HCT116 (cell line): ENCODE measurements around the gene CD244. TPM values are rescaled to one million over a fixed set of nuclear protein-coding genes. Genes with fewer than 3 reads are reported as not detected.

Source experiments
- ATAC-seq: fragments of 200-7000 bp; cut with Tn5 transposase; 2 replicates; pipeline ENCODE4 v1.9.1; 2020; ENCODE audit warnings: mild to moderate bottlenecking, moderate library complexity
- BruUV-seq: library from RNA; stranded (reverse); fragments of 400-500 nt; replicated peaks from 2 replicates; lab custom pipeline; 2021; lab: Mats Ljungman, UMichigan
- CTCF ChIA-PET: fragments of 300-600 bp; sonication (Branson Sonifier 250); formaldehyde crosslinking; loops from one replicate; lab custom pipeline; 2021; ENCODE audit warnings: antibody characterized with exemption; lab: Charles Lee
- POLR2A ChIA-PET: fragments of 300-600, 350-600 bp; sonication (Branson Sonifier 250); formaldehyde crosslinking; loops from one replicate; lab custom pipeline; 2021; ENCODE audit warnings: antibody characterized with exemption; lab: Charles Lee
- RAD21 ChIA-PET, 2 experiments: fragments of 300-600 bp; sonication (Branson Sonifier 250); formaldehyde crosslinking; loops; one replicate each; lab custom pipeline; 2023; ENCODE audit warnings: low total read pairs in 2 of 2; ENCODE audit not compliant: uncharacterized antibody in 2 of 2, unreplicated experiment in 2 of 2, low non-redundant PET in 1 of 2; lab: Charles Lee
- DNase-seq: peaks from one replicate; pipeline ENCODE4 v3.0.0-alpha.2; 2010; ENCODE audit warnings: low read depth, low spot score
- H2AFZ ChIP-seq: fragments of 200-600 bp; shearing (Covaris generic), sonication (generic); 2 replicates; pipeline ENCODE4 v1.6.1; 2017; ENCODE audit warnings: low read depth, mixed run types, mixed read lengths, antibody characterized with exemption, low read length; ENCODE audit not compliant: poor library complexity, severe bottlenecking
- H3K27ac ChIP-seq: 2 replicates; pipeline ENCODE4 v1.5.1; 2012; ENCODE audit warnings: low read depth, low read length
- H3K27me3 ChIP-seq: fragments of 200-600 bp; sonication (generic); 2 replicates; pipeline ENCODE4 v1.6.1; 2016; ENCODE audit warnings: mixed run types, low read length, mixed read lengths; ENCODE audit not compliant: insufficient read depth
- H3K36me3 ChIP-seq, 2 experiments: fragments of 200-500 bp in 1 of 2; fragments of 200-600 bp in 1 of 2; sonication (Bioruptor generic) in 1 of 2; sonication (generic) in 1 of 2; 2 replicates each; pipeline versions ENCODE4 v1.5.1 to v1.6.1; 2014 to 2016; ENCODE audit warnings: low read length in 2 of 2, inconsistent platforms in 1 of 2, mixed read lengths in 1 of 2, mixed run types in 1 of 2; ENCODE audit not compliant: insufficient read depth in 2 of 2, control insufficient read depth in 1 of 2
- H3K4me1 ChIP-seq, 2 experiments: fragments of 200-600 bp in 1 of 2; sonication (generic) in 1 of 2; 2 replicates each; pipeline versions ENCODE4 v1.5.1 to v1.6.1; 2012 to 2017; ENCODE audit warnings: low read length in 2 of 2, inconsistent platforms in 1 of 2, mild to moderate bottlenecking in 1 of 2, mixed read lengths in 1 of 2, mixed run types in 1 of 2, moderate library complexity in 1 of 2; ENCODE audit not compliant: insufficient read depth in 2 of 2, control insufficient read depth in 1 of 2
- H3K4me2 ChIP-seq: fragments of 200-600 bp; sonication (generic); 2 replicates; pipeline ENCODE4 v1.6.1; 2017; ENCODE audit warnings: mixed run types, low read length, mixed read lengths
- H3K4me3 ChIP-seq, 2 experiments: fragments of 200-600 bp in 1 of 2; sonication (generic) in 1 of 2; replicated peaks in 1 of 2; 2 replicates each; pipeline ENCODE4 v1.5.1; 2011 to 2016; ENCODE audit warnings: low read length in 2 of 2, control low read depth in 1 of 2, low read depth in 1 of 2, mild to moderate bottlenecking in 1 of 2, mixed read lengths in 1 of 2, mixed run types in 1 of 2
- H3K79me2 ChIP-seq: fragments of 200-600 bp; sonication (generic); 2 replicates; pipeline ENCODE4 v1.6.1; 2017; ENCODE audit warnings: mild to moderate bottlenecking, mixed run types, low read length, moderate library complexity, mixed read lengths; ENCODE audit not compliant: insufficient read depth
- H3K9ac ChIP-seq: fragments of 200-600 bp; sonication (generic); 2 replicates; pipeline ENCODE4 v1.6.1; 2016; ENCODE audit warnings: low read length, mixed read lengths
- H3K9me2 ChIP-seq: fragments of 200-600 bp; sonication (generic), shearing (Covaris generic); 2 replicates; pipeline ENCODE4 v1.6.1; 2017; ENCODE audit warnings: mixed run types, mild to moderate bottlenecking, moderate library complexity; ENCODE audit not compliant: insufficient read depth
- H3K9me3 ChIP-seq, 2 experiments: fragments of 200-500 bp in 1 of 2; fragments of 200-600 bp in 1 of 2; sonication (Bioruptor generic) in 1 of 2; sonication (generic) in 1 of 2; 2 replicates each; pipeline ENCODE4 v1.6.1; 2014 to 2017; ENCODE audit warnings: low read length in 2 of 2, mixed read lengths in 2 of 2, inconsistent platforms in 1 of 2, low read depth in 1 of 2, mild to moderate bottlenecking in 1 of 2, mixed run types in 1 of 2, moderate library complexity in 1 of 2; ENCODE audit not compliant: control insufficient read depth in 1 of 2, insufficient read depth in 1 of 2
- H4K20me1 ChIP-seq: fragments of 200-600 bp; sonication (generic), shearing (Covaris generic); 2 replicates; pipeline ENCODE4 v1.6.1; 2017; ENCODE audit warnings: mixed run types, mild to moderate bottlenecking, moderate library complexity; ENCODE audit not compliant: insufficient read depth
- CBX3 ChIP-seq: IDR thresholded peaks from 2 replicates; pipeline ENCODE4 v1.6.1; 2012; ENCODE audit warnings: low read depth
- EGR1 ChIP-seq: IDR thresholded peaks from 2 replicates; pipeline ENCODE4 v1.6.1; 2012; ENCODE audit warnings: low read depth
- ELF1 ChIP-seq: IDR thresholded peaks from 2 replicates; pipeline ENCODE4 v1.6.1; 2012; ENCODE audit warnings: low read depth, borderline replicate concordance
- EZH2 ChIP-seq: fragments of 200-600 bp; sonication (generic); IDR thresholded peaks from 2 replicates; pipeline ENCODE4 v1.6.1; 2017; ENCODE audit warnings: antibody characterized with exemption, mixed run types
- EZH2phosphoT487 ChIP-seq: fragments of 200-600 bp; IDR thresholded peaks from 2 replicates; pipeline ENCODE4 v1.6.1; 2018; ENCODE audit warnings: antibody characterized with exemption, borderline replicate concordance
- FOSL1 ChIP-seq: IDR thresholded peaks from 2 replicates; pipeline ENCODE4 v1.6.1; 2012; ENCODE audit warnings: low read depth
- JUND ChIP-seq: IDR thresholded peaks from 2 replicates; pipeline ENCODE4 v1.6.1; 2012
- POLR2A ChIP-seq: IDR thresholded peaks from 2 replicates; pipeline ENCODE4 v1.7.0; 2011; ENCODE audit warnings: borderline replicate concordance; ENCODE audit not compliant: insufficient read depth, insufficient read length; ENCODE audit errors: extremely low read depth
- POLR2AphosphoS5 ChIP-seq: IDR thresholded peaks from 2 replicates; pipeline ENCODE4 v1.6.1; 2011; ENCODE audit warnings: mild to moderate bottlenecking, low read depth, low read length, moderate library complexity
- RAD21 ChIP-seq: IDR thresholded peaks from 2 replicates; pipeline ENCODE4 v1.6.1; 2012; ENCODE audit warnings: low read depth, mild to moderate bottlenecking
- SP1 ChIP-seq: IDR thresholded peaks from 2 replicates; pipeline ENCODE4 v1.6.1; 2012; ENCODE audit warnings: low read depth
- TCF7L2 ChIP-seq: IDR thresholded peaks from 2 replicates; pipeline ENCODE4 v1.7.0; 2011; ENCODE audit warnings: borderline replicate concordance, inconsistent platforms; ENCODE audit not compliant: insufficient read depth, insufficient read length; ENCODE audit errors: extremely low read depth
- YY1 ChIP-seq: IDR thresholded peaks from 2 replicates; pipeline ENCODE4 v1.6.1; 2011; ENCODE audit warnings: low read length, low read depth, moderate library complexity, mild to moderate bottlenecking; ENCODE audit not compliant: insufficient replicate concordance; ENCODE audit errors: extremely low read depth
- intact Hi-C: fragments of 100-400 bp; cut with micrococcal nuclease; formaldehyde crosslinking; loops from 2 replicates; pipeline ENCODE4 v1.10.0; 2022
- total RNA-seq: library from RNA; stranded (reverse); gene quantifications from one replicate; pipeline ENCODE4 v1.2.1, GENCODE V29; 2021; ENCODE audit not compliant: unreplicated experiment
- TF ChIP-seq, protein P1 (sequence below): IDR thresholded peaks from 2 replicates; pipeline ENCODE4 v1.6.1; 2012
- TF ChIP-seq, protein P2 (sequence below): IDR thresholded peaks from 2 replicates; pipeline ENCODE4 v1.6.1; 2012
- TF ChIP-seq, protein P3 (sequence below): IDR thresholded peaks from 2 replicates; pipeline ENCODE4 v1.6.1; 2011; ENCODE audit warnings: mild to moderate bottlenecking, low read length, moderate library complexity; ENCODE audit not compliant: insufficient replicate concordance; ENCODE audit errors: extremely low read depth
- TF ChIP-seq, protein P4 (sequence below): IDR thresholded peaks from 2 replicates; pipeline ENCODE4 v1.6.1; 2012; ENCODE audit warnings: low read depth
- TF ChIP-seq, protein P5 (sequence below), 3 experiments: fragments of 200-600 bp in 1 of 3; sonication (generic) in 1 of 3; IDR thresholded peaks in 2 of 3; conservative IDR thresholded peaks in 1 of 3; 2 replicates each; pipeline ENCODE4 v1.5.1; 2012 to 2017; ENCODE audit warnings: low read depth in 2 of 3, low read length in 2 of 3, antibody characterized with exemption in 1 of 3, borderline replicate concordance in 1 of 3, control low read depth in 1 of 3, mild to moderate bottlenecking in 1 of 3, mixed read lengths in 1 of 3, mixed run types in 1 of 3, moderate library complexity in 1 of 3; ENCODE audit not compliant: insufficient read depth in 1 of 3

CD244 gene
- total RNA-seq, 1 experiment from 2014 or later = not detected

DNA sequence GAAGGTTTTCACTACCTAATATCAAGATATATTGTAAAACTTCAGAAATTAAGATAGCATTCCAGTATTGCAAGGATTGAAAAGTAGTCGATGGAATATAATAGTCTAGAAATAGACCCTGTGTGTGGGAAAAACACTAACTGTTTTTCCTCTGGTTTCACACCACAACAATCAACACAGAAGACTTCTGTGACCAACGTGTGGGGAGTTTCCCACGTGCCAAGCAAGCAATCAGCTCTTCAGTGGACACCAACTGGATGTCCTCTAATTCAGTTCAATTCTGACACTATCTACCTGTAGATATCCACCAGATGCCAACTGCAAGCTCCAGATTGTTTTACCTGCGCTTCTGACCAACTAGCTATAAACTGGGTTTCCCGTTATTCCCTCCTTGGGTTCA is 12.1 kb downstream of the CD244 start (continued):
- TF ChIP-seq, protein P1, sequence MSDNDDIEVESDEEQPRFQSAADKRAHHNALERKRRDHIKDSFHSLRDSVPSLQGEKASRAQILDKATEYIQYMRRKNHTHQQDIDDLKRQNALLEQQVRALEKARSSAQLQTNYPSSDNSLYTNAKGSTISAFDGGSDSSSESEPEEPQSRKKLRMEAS = no peak
- TF ChIP-seq JUND (no peak), EZH2 (no peak)

DNA sequence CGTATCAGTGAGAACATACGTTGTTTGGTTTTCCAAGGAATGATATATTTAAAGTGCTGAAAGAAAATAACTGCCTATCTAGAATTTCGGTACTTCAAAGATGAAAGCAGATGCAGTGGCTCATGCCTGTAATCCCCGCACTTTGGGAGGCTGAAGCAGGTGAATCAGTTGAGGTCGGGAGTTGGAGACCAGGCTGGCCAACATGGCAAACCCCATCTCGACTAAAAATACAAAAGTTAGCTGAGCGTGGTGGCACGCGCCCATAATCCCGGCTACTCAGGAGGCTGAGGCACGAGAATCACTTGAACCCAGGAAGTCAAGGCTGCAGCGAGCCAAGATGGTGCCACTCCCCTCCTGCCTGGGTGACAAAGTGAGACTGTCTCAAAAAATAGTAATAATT is 16.4 kb downstream of the CD244 start:
- ChIA-PET RAD21 (no interaction called here), POLR2A (no interaction called here), CTCF (interaction anchor here (0.6 kb wide), 1 partner anchor 144 kb away, joined by 4 read pairs; no protein-coding TSS in a partner anchor)
- Histone ChIP-seq H3K9me3 (no peaks in the 10 kb centered on the region), H3K79me2 (no peaks in the 10 kb centered on the region), H2AFZ (no peak overlapping the region), H3K4me2 (no peak overlapping the region), H3K27ac (no peak overlapping the region), H4K20me1 (no peaks in the 10 kb centered on the region), H3K9ac (no peak overlapping the region), H3K27me3 (no peaks in the 10 kb centered on the region), H3K36me3 (no peaks in the 10 kb centered on the region), H3K4me1 (no peaks in the 10 kb centered on the region), H3K4me3 (no peak overlapping the region), H3K9me2 (no peaks in the 10 kb centered on the region)
- DNase-seq = no peak
- intact Hi-C loops = no loop called here
- ATAC-seq = no peak
- no peak for TF ChIP-seq FOSL1
- TF ChIP-seq, protein P2, sequence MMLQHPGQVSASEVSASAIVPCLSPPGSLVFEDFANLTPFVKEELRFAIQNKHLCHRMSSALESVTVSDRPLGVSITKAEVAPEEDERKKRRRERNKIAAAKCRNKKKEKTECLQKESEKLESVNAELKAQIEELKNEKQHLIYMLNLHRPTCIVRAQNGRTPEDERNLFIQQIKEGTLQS = no peak
- no peak for TF ChIP-seq EZH2
- no peak for TF ChIP-seq POLR2A
- TF ChIP-seq RAD21 = no peak
- TF ChIP-seq, protein P3, sequence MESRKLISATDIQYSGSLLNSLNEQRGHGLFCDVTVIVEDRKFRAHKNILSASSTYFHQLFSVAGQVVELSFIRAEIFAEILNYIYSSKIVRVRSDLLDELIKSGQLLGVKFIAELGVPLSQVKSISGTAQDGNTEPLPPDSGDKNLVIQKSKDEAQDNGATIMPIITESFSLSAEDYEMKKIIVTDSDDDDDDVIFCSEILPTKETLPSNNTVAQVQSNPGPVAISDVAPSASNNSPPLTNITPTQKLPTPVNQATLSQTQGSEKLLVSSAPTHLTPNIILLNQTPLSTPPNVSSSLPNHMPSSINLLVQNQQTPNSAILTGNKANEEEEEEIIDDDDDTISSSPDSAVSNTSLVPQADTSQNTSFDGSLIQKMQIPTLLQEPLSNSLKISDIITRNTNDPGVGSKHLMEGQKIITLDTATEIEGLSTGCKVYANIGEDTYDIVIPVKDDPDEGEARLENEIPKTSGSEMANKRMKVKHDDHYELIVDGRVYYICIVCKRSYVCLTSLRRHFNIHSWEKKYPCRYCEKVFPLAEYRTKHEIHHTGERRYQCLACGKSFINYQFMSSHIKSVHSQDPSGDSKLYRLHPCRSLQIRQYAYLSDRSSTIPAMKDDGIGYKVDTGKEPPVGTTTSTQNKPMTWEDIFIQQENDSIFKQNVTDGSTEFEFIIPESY = no peak
- no peak for TF ChIP-seq EZH2phosphoT487
- TF ChIP-seq SP1 = no peak
- TF ChIP-seq POLR2AphosphoS5 = no peak
- no peak for TF ChIP-seq JUND
- no peak for TF ChIP-seq CBX3
- no peak for TF ChIP-seq EGR1
- TF ChIP-seq, protein P4, sequence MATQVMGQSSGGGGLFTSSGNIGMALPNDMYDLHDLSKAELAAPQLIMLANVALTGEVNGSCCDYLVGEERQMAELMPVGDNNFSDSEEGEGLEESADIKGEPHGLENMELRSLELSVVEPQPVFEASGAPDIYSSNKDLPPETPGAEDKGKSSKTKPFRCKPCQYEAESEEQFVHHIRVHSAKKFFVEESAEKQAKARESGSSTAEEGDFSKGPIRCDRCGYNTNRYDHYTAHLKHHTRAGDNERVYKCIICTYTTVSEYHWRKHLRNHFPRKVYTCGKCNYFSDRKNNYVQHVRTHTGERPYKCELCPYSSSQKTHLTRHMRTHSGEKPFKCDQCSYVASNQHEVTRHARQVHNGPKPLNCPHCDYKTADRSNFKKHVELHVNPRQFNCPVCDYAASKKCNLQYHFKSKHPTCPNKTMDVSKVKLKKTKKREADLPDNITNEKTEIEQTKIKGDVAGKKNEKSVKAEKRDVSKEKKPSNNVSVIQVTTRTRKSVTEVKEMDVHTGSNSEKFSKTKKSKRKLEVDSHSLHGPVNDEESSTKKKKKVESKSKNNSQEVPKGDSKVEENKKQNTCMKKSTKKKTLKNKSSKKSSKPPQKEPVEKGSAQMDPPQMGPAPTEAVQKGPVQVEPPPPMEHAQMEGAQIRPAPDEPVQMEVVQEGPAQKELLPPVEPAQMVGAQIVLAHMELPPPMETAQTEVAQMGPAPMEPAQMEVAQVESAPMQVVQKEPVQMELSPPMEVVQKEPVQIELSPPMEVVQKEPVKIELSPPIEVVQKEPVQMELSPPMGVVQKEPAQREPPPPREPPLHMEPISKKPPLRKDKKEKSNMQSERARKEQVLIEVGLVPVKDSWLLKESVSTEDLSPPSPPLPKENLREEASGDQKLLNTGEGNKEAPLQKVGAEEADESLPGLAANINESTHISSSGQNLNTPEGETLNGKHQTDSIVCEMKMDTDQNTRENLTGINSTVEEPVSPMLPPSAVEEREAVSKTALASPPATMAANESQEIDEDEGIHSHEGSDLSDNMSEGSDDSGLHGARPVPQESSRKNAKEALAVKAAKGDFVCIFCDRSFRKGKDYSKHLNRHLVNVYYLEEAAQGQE = no peak
- no peak for TF ChIP-seq TCF7L2
- no peak for TF ChIP-seq ELF1
- TF ChIP-seq YY1 = no peak
- TF ChIP-seq, protein P5, sequence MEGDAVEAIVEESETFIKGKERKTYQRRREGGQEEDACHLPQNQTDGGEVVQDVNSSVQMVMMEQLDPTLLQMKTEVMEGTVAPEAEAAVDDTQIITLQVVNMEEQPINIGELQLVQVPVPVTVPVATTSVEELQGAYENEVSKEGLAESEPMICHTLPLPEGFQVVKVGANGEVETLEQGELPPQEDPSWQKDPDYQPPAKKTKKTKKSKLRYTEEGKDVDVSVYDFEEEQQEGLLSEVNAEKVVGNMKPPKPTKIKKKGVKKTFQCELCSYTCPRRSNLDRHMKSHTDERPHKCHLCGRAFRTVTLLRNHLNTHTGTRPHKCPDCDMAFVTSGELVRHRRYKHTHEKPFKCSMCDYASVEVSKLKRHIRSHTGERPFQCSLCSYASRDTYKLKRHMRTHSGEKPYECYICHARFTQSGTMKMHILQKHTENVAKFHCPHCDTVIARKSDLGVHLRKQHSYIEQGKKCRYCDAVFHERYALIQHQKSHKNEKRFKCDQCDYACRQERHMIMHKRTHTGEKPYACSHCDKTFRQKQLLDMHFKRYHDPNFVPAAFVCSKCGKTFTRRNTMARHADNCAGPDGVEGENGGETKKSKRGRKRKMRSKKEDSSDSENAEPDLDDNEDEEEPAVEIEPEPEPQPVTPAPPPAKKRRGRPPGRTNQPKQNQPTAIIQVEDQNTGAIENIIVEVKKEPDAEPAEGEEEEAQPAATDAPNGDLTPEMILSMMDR (IDR thresholded peaks at IDR 0.05 in 2 of 3, conservative IDR thresholded peaks at IDR 0.05 in 1 of 3; ENCODE audit: borderline replicate concordance in 1 of 3, insufficient read depth in 1 of 3, low read depth in 2 of 3, low read length in 2 of 3) = no peak
- no TSS peak for BruUV-seq
